Stomach (tissue), 9 donors: ENCODE data around the gene HSPB6. TPM values are rescaled to one million over a fixed set of nuclear protein-coding genes. Genes with fewer than 3 reads are reported as not detected.
"Not testable (repeated sequence)": the region's sequence is repeated elsewhere in the genome, so short reads cannot be mapped to it uniquely, and the experiment has no call there.

Experiments
- DNase-seq, 2 donors: peaks; one replicate each; pipeline versions ENCODE4 v3.0.0 to v3.0.0-alpha.2; 2013 to 2019
- H3K27ac ChIP-seq, 5 donors: fragments of 200-600 bp in 4 of 5; sonication (generic) in 4 of 5; one replicate each; pipeline ENCODE4 v1.5.1; 2013 to 2019; ENCODE audit warnings: mild to moderate bottlenecking in 1 of 5, moderate library complexity in 1 of 5
- H3K27me3 ChIP-seq, 3 donors: fragments of 200-600 bp; sonication (generic); one replicate each; pipeline ENCODE4 v1.5.1; 2017 to 2019; ENCODE audit warnings: mixed run types in 1 of 3
- H3K36me3 ChIP-seq, 4 donors: fragments of 200-600 bp; sonication (generic); 1 replicate in 3 of 4; 2 replicates in 1 of 4; pipeline ENCODE4 v1.5.1; 2016 to 2019
- H3K4me1 ChIP-seq, 4 donors: fragments of 200-600 bp; sonication (generic); one replicate each; pipeline ENCODE4 v1.5.1; 2016 to 2019
- H3K4me3 ChIP-seq, 4 donors: fragments of 200-600 bp; sonication (generic) in 3 of 4; one replicate each; pipeline ENCODE4 v1.5.1; 2016 to 2019; ENCODE audit warnings: mild to moderate bottlenecking in 1 of 4
- H3K9me3 ChIP-seq, 4 donors: fragments of 200-600 bp; sonication (generic); one replicate each; pipeline ENCODE4 v1.5.1; 2016 to 2019
- CTCF ChIP-seq, 7 experiments: fragments of 450-650 bp in 4 of 7; fragments of 200-600 bp in 3 of 7; sonication (generic) in 3 of 7; IDR thresholded peaks; one replicate each; pipeline ENCODE4 v1.5.1; 2016 to 2019; ENCODE audit warnings: antibody characterized with exemption in 7 of 7, control low read depth in 2 of 7, mild to moderate bottlenecking in 1 of 7
- EP300 ChIP-seq: sonication (generic); formaldehyde crosslinking; IDR thresholded peaks from one replicate; pipeline ENCODE4 v1.6.1; 2017; ENCODE audit warnings: antibody characterized with exemption
- POLR2A ChIP-seq, 4 donors: fragments of 450-650 bp; IDR thresholded peaks; one replicate each; pipeline ENCODE4 v1.6.1; 2016; ENCODE audit warnings: antibody characterized with exemption in 4 of 4, control low read depth in 2 of 4, mild to moderate bottlenecking in 1 of 4, moderate library complexity in 1 of 4
- POLR2AphosphoS5 ChIP-seq, 3 donors: sonication (generic); formaldehyde crosslinking; IDR thresholded peaks; one replicate each; pipeline ENCODE4 v1.6.1; 2016; ENCODE audit warnings: antibody characterized with exemption in 3 of 3
- WGBS, 5 donors: extraction: QIAGEN DNeasy Blood & Tissue Kit in 3 of 5; methylation state at CpG; one replicate each; pipeline versions ENCODE4 v1.1.5 to v1.1.7; 2013 to 2018; 5-methylcytosine and 5-hydroxymethylcytosine counted together
- intact Hi-C: fragments of 100-400 bp; cut with DNase I; formaldehyde crosslinking; loops from one replicate; pipeline ENCODE4 v1.15.1; 2023; ENCODE audit warnings: low total_unique reads
- polyA plus RNA-seq, 3 donors: library from polyadenylated mRNA; stranded (reverse); fragments of 200-250 nt; gene quantifications; one replicate each; pipeline ENCODE4 v1.2.3, GENCODE V29; 2013
- total RNA-seq, 5 donors: library from RNA; depleted of rRNA; stranded (reverse); fragments of >200 nt; gene quantifications; one replicate each; pipeline versions ENCODE4 v1.1.0 to v1.2.3, GENCODE V29; 2014 to 2016
- donor health status: healthy with polysubstance abuse.
- donor health status: Bipolar disorder and iron deficiency.
- donor health status: healthy.

HSPB6 gene
- total and polyA plus RNA-seq, 8 donors: 25.0 to 492 (median 81.0) TPM

GRCh38 chr19:35724560-35724959 is 32.3 kb downstream of the HSPB6 start:
- Histone ChIP-seq H3K4me1 (peaks cover 3 to 29% (median 15%) of the 10 kb centered on the region in 4 donors), H3K36me3 (peaks cover 91 to 100% (median 100%) of the 10 kb centered on the region in 4 donors), H3K27ac (no peak overlapping the region), H3K27me3 (no peaks in the 10 kb centered on the region), H3K9me3 (no peaks in the 10 kb centered on the region), H3K4me3 (no peak overlapping the region)
- no peak for DNase-seq
- WGBS, 5 donors: 94 to 98% (median 97%) methylated on average over 10 to 12 of the region's 12 CpGs
- intact Hi-C loops: no loop called here
- TF ChIP-seq POLR2A (IDR thresholded peaks at IDR 0.05) (no peak), EP300 (no peak), CTCF (IDR thresholded peaks at IDR 0.05) (no peak), POLR2AphosphoS5 (IDR thresholded peaks at IDR 0.05) (no peak)

GRCh38 chr19:35724132-35724531 is 32.7 kb downstream of the HSPB6 start:
- DNase-seq, H3K27me3 ChIP-seq, H3K4me3 ChIP-seq, H3K27ac ChIP-seq, intact Hi-C loops, H3K9me3 ChIP-seq: not testable (repeated sequence)
- 94 to 98% (median 97%) methylated on average over 7 of the region's 7 CpGs for WGBS, 5 donors
- Histone ChIP-seq H3K36me3 (peaks cover 86 to 97% (median 96%) of the 10 kb centered on the region in 4 donors), H3K4me1 (peaks cover 7 to 33% (median 20%) of the 10 kb centered on the region in 4 donors)

- no peak for TF ChIP-seq POLR2A (IDR thresholded peaks at IDR 0.05)
- no peak for TF ChIP-seq POLR2AphosphoS5 (IDR thresholded peaks at IDR 0.05)
- TF ChIP-seq EP300: no peak
- TF ChIP-seq CTCF (IDR thresholded peaks at IDR 0.05): no peak
- no peak overlapping the region for H3K4me3 ChIP-seq
- 91 to 97% (median 95%) methylated on average over 24 of the region's 24 CpGs for WGBS, 5 donors
- H3K27ac ChIP-seq: no peak overlapping the region
- peaks cover 82 to 93% (median 92%) of the 10 kb centered on the region in 4 donors for H3K36me3 ChIP-seq
- H3K4me1 ChIP-seq: peaks cover 12 to 38% (median 24%) of the 10 kb centered on the region in 4 donors
- intact Hi-C loops: no loop called here
- H3K9me3 ChIP-seq: no peaks in the 10 kb centered on the region
- DNase-seq: no peak
- no peaks in the 10 kb centered on the region for H3K27me3 ChIP-seq
These were observed 33.2 kb downstream of the HSPB6 start for GRCh38 chr19:35723671-35724070.

GRCh38 chr19:35722897-35723296 is 33.9 kb downstream of the HSPB6 start:
- H3K27me3 ChIP-seq: no peaks in the 10 kb centered on the region
- H3K9me3 ChIP-seq: no peaks in the 10 kb centered on the region
- WGBS, 5 donors: 87 to 94% (median 93%) methylated on average over 15 to 16 of the region's 16 CpGs
- no peak for TF ChIP-seq POLR2AphosphoS5 (IDR thresholded peaks at IDR 0.05)
- TF ChIP-seq EP300: no peak
- no peak for TF ChIP-seq POLR2A (IDR thresholded peaks at IDR 0.05)
- TF ChIP-seq CTCF (IDR thresholded peaks at IDR 0.05): no peak
- no peak overlapping the region for H3K4me3 ChIP-seq
- H3K36me3 ChIP-seq: peaks cover 74 to 85% (median 84%) of the 10 kb centered on the region in 4 donors
- no peak overlapping the region for H3K27ac ChIP-seq
- intact Hi-C loops: no loop called here
- DNase-seq: no peak
- H3K4me1 ChIP-seq: peaks cover 12 to 40% (median 27%) of the 10 kb centered on the region in 4 donors

GRCh38 chr19:35722461-35722860 is 34.4 kb downstream of the HSPB6 start:
- Histone ChIP-seq H3K9me3 (no peaks in the 10 kb centered on the region), H3K4me1 (peaks cover 12 to 40% (median 27%) of the 10 kb centered on the region in 4 donors), H3K27me3 (no peaks in the 10 kb centered on the region), H3K27ac (no peak overlapping the region), H3K36me3 (peaks cover 70 to 81% (median 80%) of the 10 kb centered on the region in 4 donors), H3K4me3 (no peak overlapping the region)
- 92 to 97% (median 96%) methylated on average over 10 to 14 of the region's 14 CpGs for WGBS, 5 donors
- intact Hi-C loops: no loop called here
- TF ChIP-seq CTCF (IDR thresholded peaks at IDR 0.05) (no peak), POLR2A (IDR thresholded peaks at IDR 0.05) (no peak), POLR2AphosphoS5 (IDR thresholded peaks at IDR 0.05) (no peak), EP300 (no peak)
- no peak for DNase-seq
